SK-N-SH (cell line): Measurements from ENCODE around the gene SEC23A. TPM values are rescaled to one million over a fixed set of nuclear protein-coding genes. Genes with fewer than 3 reads are reported as not detected.
"Not testable (repeated sequence)": the region's sequence is repeated elsewhere in the genome, so short reads cannot be mapped to it uniquely, and the experiment has no call there.

Experiments used
- CTCF ChIA-PET: fragments of 300-600, 350-600 bp; formaldehyde crosslinking; extraction: SDS; loops from one replicate; lab custom pipeline; 2021; lab: Yijun Ruan, JAX
- POLR2A ChIA-PET: fragments of 350-600 bp; sonication (Branson Sonifier 250); formaldehyde crosslinking; extraction: SDS; loops from one replicate; lab custom pipeline; 2020; ENCODE audit warnings: antibody characterized with exemption, inconsistent platforms; lab: Yijun Ruan, JAX
- DNase-seq: peaks from one replicate; pipeline ENCODE4 v3.0.0; 2012
- H2AFZ ChIP-seq: fragments of 200-600 bp; sonication (generic); 2 replicates; pipeline ENCODE4 v1.8.1; 2016; ENCODE audit warnings: antibody characterized with exemption, mild to moderate bottlenecking, low read depth
- H3F3A ChIP-seq: fragments of 200-600 bp; sonication (generic); replicated peaks from 2 replicates; pipeline ENCODE3; 2016; ENCODE audit warnings: antibody characterized with exemption, mild to moderate bottlenecking; ENCODE audit not compliant: insufficient read depth
- H3K27ac ChIP-seq, 2 experiments: fragments of 200-500 bp in 1 of 2; fragments of 200-600 bp in 1 of 2; sonication (Bioruptor generic) in 1 of 2; sonication (generic), shearing (Covaris generic) in 1 of 2; 2 replicates each; pipeline versions ENCODE4 v1.5.1 to v1.6.1; 2014 to 2016; ENCODE audit warnings: low read depth in 2 of 2, inconsistent platforms in 1 of 2, low read length in 1 of 2, mild to moderate bottlenecking in 1 of 2, mixed read lengths in 1 of 2
- H3K27me3 ChIP-seq: fragments of 200-600 bp; sonication (generic), shearing (Covaris generic); 2 replicates; pipeline ENCODE4 v1.6.1; 2016; ENCODE audit warnings: mixed run types; ENCODE audit not compliant: insufficient read depth
- H3K36me3 ChIP-seq, 2 experiments: fragments of 200-500 bp in 1 of 2; fragments of 200-600 bp in 1 of 2; sonication (Bioruptor generic) in 1 of 2; sonication (generic) in 1 of 2; replicated peaks in 1 of 2; 2 replicates each; pipeline versions ENCODE3 to v1.5.1; 2014 to 2016; ENCODE audit warnings: low read length in 1 of 2, mild to moderate bottlenecking in 1 of 2; ENCODE audit not compliant: insufficient read depth in 2 of 2, control insufficient read depth in 1 of 2
- H3K4me1 ChIP-seq, 2 experiments: fragments of 200-500 bp in 1 of 2; fragments of 200-600 bp in 1 of 2; sonication (Bioruptor generic) in 1 of 2; sonication (generic), shearing (Covaris generic) in 1 of 2; 2 replicates each; pipeline versions ENCODE4 v1.5.1 to v1.6.1; 2014 to 2016; ENCODE audit warnings: low read depth in 1 of 2, low read length in 1 of 2, mixed run types in 1 of 2; ENCODE audit not compliant: insufficient read depth in 2 of 2, control insufficient read depth in 1 of 2
- H3K4me2 ChIP-seq: fragments of 200-600 bp; sonication (generic), shearing (Covaris generic); 2 replicates; pipeline ENCODE4 v1.6.1; 2017; ENCODE audit warnings: mixed run types
- H3K4me3 ChIP-seq, 2 experiments: fragments of 200-500 bp in 1 of 2; fragments of 200-600 bp in 1 of 2; sonication (Bioruptor generic) in 1 of 2; sonication (generic), shearing (Covaris generic) in 1 of 2; 2 replicates each; pipeline versions ENCODE4 v1.5.1 to v1.8.1; 2014 to 2016; ENCODE audit warnings: low read depth in 2 of 2, inconsistent platforms in 1 of 2, low read length in 1 of 2, mild to moderate bottlenecking in 1 of 2, mixed read lengths in 1 of 2, moderate library complexity in 1 of 2
- H3K79me2 ChIP-seq: fragments of 200-600 bp; sonication (generic); 2 replicates; pipeline ENCODE4 v1.8.1; 2017; ENCODE audit warnings: mild to moderate bottlenecking; ENCODE audit not compliant: insufficient read depth
- H3K9ac ChIP-seq: fragments of 200-600 bp; sonication (generic); 2 replicates; pipeline ENCODE4 v1.6.1; 2017; ENCODE audit warnings: mixed run types
- H3K9me2 ChIP-seq: fragments of 200-600 bp; sonication (generic); 2 replicates; pipeline ENCODE4 v1.6.1; 2017; ENCODE audit warnings: mixed run types
- H3K9me3 ChIP-seq: fragments of 200-600 bp; sonication (generic); 2 replicates; pipeline ENCODE4 v1.6.1; 2017; ENCODE audit warnings: mixed run types, mild to moderate bottlenecking, moderate library complexity
- H4K20me1 ChIP-seq: fragments of 200-600 bp; sonication (generic); 2 replicates; pipeline ENCODE4 v1.6.1; 2017; ENCODE audit warnings: mild to moderate bottlenecking, mixed run types; ENCODE audit not compliant: insufficient read depth
- FOXJ3 ChIP-seq: sonication (generic); formaldehyde crosslinking; IDR thresholded peaks from 2 replicates; pipeline ENCODE4 v1.5.1; 2020; ENCODE audit warnings: mild to moderate bottlenecking, missing genetic modification reagents
- FOXM1 ChIP-seq: IDR thresholded peaks from 2 replicates; pipeline ENCODE4 v1.4.0; 2012; ENCODE audit warnings: low read depth, mild to moderate bottlenecking
- JUND ChIP-seq: IDR thresholded peaks from 2 replicates; pipeline ENCODE4 v1.4.0; 2012
- MEF2A ChIP-seq: IDR thresholded peaks from 2 replicates; pipeline ENCODE4 v1.4.0; 2012; ENCODE audit warnings: low read depth, borderline replicate concordance
- MXI1 ChIP-seq: IDR thresholded peaks from 2 replicates; pipeline ENCODE4 v1.6.1; 2012; ENCODE audit warnings: mild to moderate bottlenecking, low read depth, low read length, improper control_type of control experiment
- NRF1 ChIP-seq: IDR thresholded peaks from 2 replicates; pipeline ENCODE4 v1.6.1; 2012; ENCODE audit warnings: low read depth, mild to moderate bottlenecking, low read length
- POLR2AphosphoS5 ChIP-seq: IDR thresholded peaks from 2 replicates; pipeline ENCODE4 v1.6.1; 2012; ENCODE audit warnings: low read depth, low read length
- RCOR1 ChIP-seq: fragments of 150-350 bp; IDR thresholded peaks from 2 replicates; pipeline ENCODE4 v1.6.1; 2017; ENCODE audit warnings: antibody characterized with exemption, low read length
- RFX5 ChIP-seq: IDR thresholded peaks from 2 replicates; pipeline ENCODE4 v1.6.1; 2012; ENCODE audit warnings: mild to moderate bottlenecking, improper control_type of control experiment, low read length
- SMC3 ChIP-seq: IDR thresholded peaks from 2 replicates; pipeline ENCODE4 v1.6.1; 2012; ENCODE audit warnings: low read depth, low read length, improper control_type of control experiment
- YY1 ChIP-seq: IDR thresholded peaks from 2 replicates; pipeline ENCODE4 v1.4.0; 2012; ENCODE audit warnings: low read depth, mild to moderate bottlenecking
- WGBS: methylation state at CpG from one replicate; pipeline ENCODE4 v1.1.6; 2017; ENCODE audit warnings: low lambda C conversion rate; 5-methylcytosine and 5-hydroxymethylcytosine counted together
- polyA plus RNA-seq, 3 experiments: library from polyadenylated mRNA; depleted of rRNA; stranded (reverse); fragments of >200 nt; gene quantifications; 2 replicates each; pipeline ENCODE4 v1.2.3, GENCODE V29; 2012
- TF ChIP-seq, protein P1 (sequence below): fragments of 200-600 bp; sonication (generic); IDR thresholded peaks from 2 replicates; pipeline ENCODE4 v1.6.1; 2017; ENCODE audit warnings: antibody characterized with exemption, mild to moderate bottlenecking, moderate library complexity
- TF ChIP-seq, protein P2 (sequence below): IDR thresholded peaks from 2 replicates; pipeline ENCODE4 v1.4.0; 2012; ENCODE audit warnings: low read depth, borderline replicate concordance

The SEC23A gene
- polyA plus RNA-seq, 1 of the 3 experiments (the other 2 are of a cell fraction) = 30.0 TPM

DNA sequence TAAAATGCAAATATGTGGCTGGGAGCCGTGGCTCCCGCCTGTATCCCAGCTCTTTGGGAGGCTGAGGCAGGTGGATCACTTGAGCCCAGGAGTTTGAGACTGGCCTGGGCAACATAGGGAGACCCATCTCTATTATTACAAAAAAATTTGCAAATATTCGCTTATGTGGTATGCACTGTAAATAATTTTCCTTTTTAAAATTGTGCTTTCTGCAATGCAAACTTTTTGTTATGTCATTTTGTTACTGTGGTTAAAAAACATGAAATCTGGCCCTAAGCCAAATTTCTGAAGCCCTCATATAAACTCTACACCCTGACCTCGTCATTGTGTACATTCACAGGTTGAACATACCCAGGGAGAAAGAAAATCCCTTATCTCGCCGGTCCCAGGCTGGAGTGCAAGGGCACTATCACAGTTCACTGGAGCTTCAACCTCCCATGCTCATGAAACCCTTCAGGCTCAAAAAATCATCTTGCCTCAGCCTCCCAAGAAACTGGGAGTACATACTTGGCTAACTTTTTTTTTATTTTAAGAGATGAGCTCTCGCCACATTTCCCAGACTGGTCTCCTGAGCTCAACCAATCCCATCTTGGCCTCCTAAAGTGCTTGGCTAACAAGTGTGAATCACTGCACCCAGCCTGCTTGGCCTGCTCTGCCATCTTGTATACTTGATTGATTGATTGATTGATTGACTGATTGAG, 42.4 kb upstream of the SEC23A start:
- peaks cover 0 to 12% of the 10 kb centered on the region in 2 experiments for H3K36me3 ChIP-seq
- H3K4me2 ChIP-seq = no peak overlapping the region
- ChIA-PET POLR2A (interaction anchor here (1.3 kb wide), 1 partner anchor 25 kb away, joined by 3 read pairs; the partner anchor contains the start of gene TRAPPC6B), CTCF (no interaction called here)
- no peaks in the 10 kb centered on the region for H3K27me3 ChIP-seq
- H4K20me1 ChIP-seq = no peaks in the 10 kb centered on the region
- no peaks in the 10 kb centered on the region for H3K9me3 ChIP-seq
- no peak overlapping the region for H3K4me3 ChIP-seq
- H3K79me2 ChIP-seq = no peaks in the 10 kb centered on the region
- no peak overlapping the region for H3K9ac ChIP-seq
- 77% methylated on average over 6 of the region's 7 CpGs for WGBS
- no peaks in the 10 kb centered on the region for H3K9me2 ChIP-seq
- no peaks in the 10 kb centered on the region for H3F3A ChIP-seq
- TF ChIP-seq, protein P1, sequence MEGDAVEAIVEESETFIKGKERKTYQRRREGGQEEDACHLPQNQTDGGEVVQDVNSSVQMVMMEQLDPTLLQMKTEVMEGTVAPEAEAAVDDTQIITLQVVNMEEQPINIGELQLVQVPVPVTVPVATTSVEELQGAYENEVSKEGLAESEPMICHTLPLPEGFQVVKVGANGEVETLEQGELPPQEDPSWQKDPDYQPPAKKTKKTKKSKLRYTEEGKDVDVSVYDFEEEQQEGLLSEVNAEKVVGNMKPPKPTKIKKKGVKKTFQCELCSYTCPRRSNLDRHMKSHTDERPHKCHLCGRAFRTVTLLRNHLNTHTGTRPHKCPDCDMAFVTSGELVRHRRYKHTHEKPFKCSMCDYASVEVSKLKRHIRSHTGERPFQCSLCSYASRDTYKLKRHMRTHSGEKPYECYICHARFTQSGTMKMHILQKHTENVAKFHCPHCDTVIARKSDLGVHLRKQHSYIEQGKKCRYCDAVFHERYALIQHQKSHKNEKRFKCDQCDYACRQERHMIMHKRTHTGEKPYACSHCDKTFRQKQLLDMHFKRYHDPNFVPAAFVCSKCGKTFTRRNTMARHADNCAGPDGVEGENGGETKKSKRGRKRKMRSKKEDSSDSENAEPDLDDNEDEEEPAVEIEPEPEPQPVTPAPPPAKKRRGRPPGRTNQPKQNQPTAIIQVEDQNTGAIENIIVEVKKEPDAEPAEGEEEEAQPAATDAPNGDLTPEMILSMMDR = no peak
- TF ChIP-seq FOXM1 = no peak
- TF ChIP-seq YY1 = no peak
- no peak for TF ChIP-seq RFX5
- no peak for TF ChIP-seq POLR2AphosphoS5
- no peak for TF ChIP-seq MXI1
- TF ChIP-seq FOXJ3 = no peak
- TF ChIP-seq, protein P2, sequence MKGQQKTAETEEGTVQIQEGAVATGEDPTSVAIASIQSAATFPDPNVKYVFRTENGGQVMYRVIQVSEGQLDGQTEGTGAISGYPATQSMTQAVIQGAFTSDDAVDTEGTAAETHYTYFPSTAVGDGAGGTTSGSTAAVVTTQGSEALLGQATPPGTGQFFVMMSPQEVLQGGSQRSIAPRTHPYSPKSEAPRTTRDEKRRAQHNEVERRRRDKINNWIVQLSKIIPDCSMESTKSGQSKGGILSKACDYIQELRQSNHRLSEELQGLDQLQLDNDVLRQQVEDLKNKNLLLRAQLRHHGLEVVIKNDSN = no peak
- no peak for TF ChIP-seq JUND
- no peak for TF ChIP-seq RCOR1
- TF ChIP-seq SMC3 = no peak
- no peak for TF ChIP-seq MEF2A
- TF ChIP-seq NRF1 = no peak
- DNase-seq = no peak
- no peak overlapping the region for H2AFZ ChIP-seq
- no peak overlapping the region for H3K27ac ChIP-seq
- no peaks in the 10 kb centered on the region for H3K4me1 ChIP-seq

DNA sequence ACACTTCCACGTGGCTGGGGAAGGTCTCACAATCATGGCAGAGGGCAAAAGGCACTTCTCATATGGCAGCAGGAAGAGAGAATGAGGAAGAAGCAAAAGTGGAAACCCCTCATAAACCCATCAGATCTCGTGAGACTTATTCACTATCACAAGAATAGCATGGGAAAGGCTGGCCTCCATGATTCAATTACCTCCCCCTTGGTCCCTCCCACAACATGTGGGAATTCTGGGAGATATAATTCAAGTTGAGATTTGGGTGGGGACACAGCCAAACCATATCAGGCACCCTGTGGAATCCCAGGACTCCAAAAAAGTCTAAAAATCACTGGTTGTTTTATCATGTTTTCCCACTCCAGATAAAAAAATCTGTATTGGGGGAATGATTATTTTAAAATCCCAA, 40.2 kb upstream of the SEC23A start:
- H3K36me3 ChIP-seq, H3K9me3 ChIP-seq, CTCF ChIA-PET, DNase-seq, H3K4me3 ChIP-seq, H4K20me1 ChIP-seq, H3K9me2 ChIP-seq, POLR2A ChIA-PET, H3K27me3 ChIP-seq, H2AFZ ChIP-seq, H3K4me1 ChIP-seq, H3F3A ChIP-seq, H3K79me2 ChIP-seq, H3K27ac ChIP-seq, H3K4me2 ChIP-seq, H3K9ac ChIP-seq: not testable (repeated sequence)
- 96% methylated on average over 2 of the region's 2 CpGs for WGBS

DNA sequence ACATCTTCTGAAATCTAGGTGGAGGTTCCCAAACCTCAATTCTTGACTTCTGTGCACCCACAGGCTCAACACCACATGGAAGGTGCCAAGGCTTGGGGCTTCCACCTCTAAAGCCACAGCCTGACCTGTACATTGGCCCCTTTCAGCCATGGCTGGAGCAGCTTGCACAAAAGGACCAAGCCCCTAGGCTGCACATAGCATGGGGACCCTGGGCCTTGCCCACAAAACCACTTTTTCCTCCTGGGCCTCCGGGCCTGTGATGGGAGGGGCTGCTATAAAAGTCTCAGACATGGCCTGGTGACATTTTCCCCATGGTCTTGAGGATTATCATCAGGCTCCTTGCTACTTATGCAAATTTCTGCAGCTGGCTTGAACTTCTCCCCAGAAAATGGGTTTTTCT, 38.6 kb upstream of the SEC23A start:
- H3K27me3 ChIP-seq, H4K20me1 ChIP-seq, H3K79me2 ChIP-seq, H3K4me1 ChIP-seq, H2AFZ ChIP-seq, H3K9ac ChIP-seq, H3K4me3 ChIP-seq, H3K9me2 ChIP-seq, H3K9me3 ChIP-seq, POLR2A ChIA-PET, DNase-seq, CTCF ChIA-PET, H3K4me2 ChIP-seq, H3K27ac ChIP-seq, H3K36me3 ChIP-seq, H3F3A ChIP-seq: not testable (repeated sequence)
- 100% methylated on average over 1 of the region's 1 CpG for whole genome bisulfite sequencing
